DOHH2 (cell line): ENCODE results near the gene GPR22.

ENCODE experiments used
- H3F3A ChIP-seq: fragments of 200-600 bp; sonication (generic), shearing (Covaris generic); 2 replicates; pipeline ENCODE4 v1.6.0; 2016; ENCODE audit warnings: antibody characterized with exemption, mild to moderate bottlenecking; ENCODE audit not compliant: control insufficient read depth, insufficient read depth
- H3K27ac ChIP-seq: fragments of 200-600 bp; sonication (generic); 2 replicates; pipeline ENCODE4 v1.5.1; 2014; ENCODE audit warnings: low read depth, mild to moderate bottlenecking, low read length, moderate library complexity
- H3K27me3 ChIP-seq: fragments of 200-600 bp; sonication (generic); 2 replicates; pipeline ENCODE4 v1.6.1; 2014; ENCODE audit warnings: mild to moderate bottlenecking, low read length, mixed read lengths; ENCODE audit not compliant: control insufficient read depth
- H3K36me3 ChIP-seq: fragments of 200-600 bp; sonication (generic); 2 replicates; pipeline ENCODE4 v1.6.1; 2014; ENCODE audit warnings: mild to moderate bottlenecking, low read length, moderate library complexity, mixed read lengths; ENCODE audit not compliant: control insufficient read depth
- H3K4me1 ChIP-seq: fragments of 200-600 bp; sonication (generic); 2 replicates; pipeline ENCODE4 v1.6.1; 2014; ENCODE audit warnings: mild to moderate bottlenecking, low read length, mixed read lengths; ENCODE audit not compliant: control insufficient read depth
- H3K4me2 ChIP-seq: fragments of 200-600 bp; sonication (generic); 2 replicates; pipeline ENCODE4 v1.6.0; 2014; ENCODE audit warnings: mild to moderate bottlenecking, low read length, moderate library complexity
- H3K4me3 ChIP-seq: fragments of 200-600 bp; sonication (generic); 2 replicates; pipeline ENCODE4 v1.5.1; 2014; ENCODE audit warnings: mild to moderate bottlenecking, low read length, mixed read lengths
- H3K79me2 ChIP-seq: fragments of 200-600 bp; sonication (generic); 2 replicates; pipeline ENCODE4 v1.6.1; 2014; ENCODE audit warnings: mild to moderate bottlenecking, low read length, mixed read lengths; ENCODE audit not compliant: control insufficient read depth
- H3K9me2 ChIP-seq: fragments of 200-600 bp; sonication (generic); replicated peaks from 2 replicates; pipeline ENCODE4 v1.6.1; 2014; ENCODE audit warnings: mild to moderate bottlenecking, low read length, mixed read lengths; ENCODE audit not compliant: control insufficient read depth
- H3K9me3 ChIP-seq: fragments of 200-600 bp; sonication (generic); 2 replicates; pipeline ENCODE4 v1.6.1; 2014; ENCODE audit warnings: antibody characterized with exemption, low read length, mixed read lengths; ENCODE audit not compliant: control insufficient read depth, insufficient read depth
- H4K20me1 ChIP-seq: fragments of 200-600 bp; sonication (generic); 2 replicates; pipeline ENCODE4 v1.6.0; 2014; ENCODE audit warnings: low read depth, mild to moderate bottlenecking, antibody characterized with exemption, low read length, moderate library complexity; ENCODE audit not compliant: control insufficient read depth, insufficient read depth
- EZH2phosphoT487 ChIP-seq: fragments of 200-600 bp; sonication (generic); IDR thresholded peaks from 2 replicates; pipeline ENCODE4 v1.6.1; 2017; ENCODE audit warnings: borderline replicate concordance, mild to moderate bottlenecking, antibody characterized with exemption, low read length, moderate library complexity, mixed read lengths
- TF ChIP-seq, protein P1 (sequence below): fragments of 200-600 bp; sonication (generic); IDR thresholded peaks from one replicate; pipeline ENCODE4 v1.5.1; 2014; ENCODE audit warnings: antibody characterized with exemption, mild to moderate bottlenecking, low read depth, low read length; ENCODE audit not compliant: poor library complexity, severe bottlenecking

The GPR22 gene

DNA sequence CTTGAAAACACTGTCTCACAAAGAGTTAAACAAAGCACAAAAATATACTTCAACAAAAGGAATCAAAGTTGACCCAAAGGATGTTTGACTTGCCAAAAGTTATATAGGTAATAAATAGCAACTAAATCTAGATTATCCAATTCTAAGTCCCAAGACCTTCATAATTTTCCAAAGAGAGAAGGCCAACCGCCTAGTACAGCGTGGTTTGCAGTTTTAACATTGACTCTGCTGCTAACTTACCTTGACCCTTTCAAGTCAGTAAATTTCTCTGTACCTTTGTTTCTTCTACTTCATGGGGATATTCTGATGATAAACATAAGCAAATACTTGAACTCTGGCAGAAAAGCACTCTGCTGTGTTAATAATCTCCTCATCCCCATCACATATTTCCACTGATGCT lies 1.9 kb upstream of the GPR22 start:
- Histone ChIP-seq H3F3A (no peaks in the 10 kb centered on the region), H3K4me3 (no peak overlapping the region), H3K9me3 (no peaks in the 10 kb centered on the region), H4K20me1 (no peaks in the 10 kb centered on the region), H3K9me2 (no peaks in the 10 kb centered on the region), H3K27me3 (no peaks in the 10 kb centered on the region), H3K79me2 (no peaks in the 10 kb centered on the region), H3K36me3 (no peaks in the 10 kb centered on the region), H3K4me2 (no peak overlapping the region), H3K4me1 (peaks cover 7% of the 10 kb centered on the region), H3K27ac (no peak overlapping the region)
- TF ChIP-seq, protein P1, sequence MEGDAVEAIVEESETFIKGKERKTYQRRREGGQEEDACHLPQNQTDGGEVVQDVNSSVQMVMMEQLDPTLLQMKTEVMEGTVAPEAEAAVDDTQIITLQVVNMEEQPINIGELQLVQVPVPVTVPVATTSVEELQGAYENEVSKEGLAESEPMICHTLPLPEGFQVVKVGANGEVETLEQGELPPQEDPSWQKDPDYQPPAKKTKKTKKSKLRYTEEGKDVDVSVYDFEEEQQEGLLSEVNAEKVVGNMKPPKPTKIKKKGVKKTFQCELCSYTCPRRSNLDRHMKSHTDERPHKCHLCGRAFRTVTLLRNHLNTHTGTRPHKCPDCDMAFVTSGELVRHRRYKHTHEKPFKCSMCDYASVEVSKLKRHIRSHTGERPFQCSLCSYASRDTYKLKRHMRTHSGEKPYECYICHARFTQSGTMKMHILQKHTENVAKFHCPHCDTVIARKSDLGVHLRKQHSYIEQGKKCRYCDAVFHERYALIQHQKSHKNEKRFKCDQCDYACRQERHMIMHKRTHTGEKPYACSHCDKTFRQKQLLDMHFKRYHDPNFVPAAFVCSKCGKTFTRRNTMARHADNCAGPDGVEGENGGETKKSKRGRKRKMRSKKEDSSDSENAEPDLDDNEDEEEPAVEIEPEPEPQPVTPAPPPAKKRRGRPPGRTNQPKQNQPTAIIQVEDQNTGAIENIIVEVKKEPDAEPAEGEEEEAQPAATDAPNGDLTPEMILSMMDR, result no peak
- TF ChIP-seq EZH2phosphoT487, result no peak

DNA sequence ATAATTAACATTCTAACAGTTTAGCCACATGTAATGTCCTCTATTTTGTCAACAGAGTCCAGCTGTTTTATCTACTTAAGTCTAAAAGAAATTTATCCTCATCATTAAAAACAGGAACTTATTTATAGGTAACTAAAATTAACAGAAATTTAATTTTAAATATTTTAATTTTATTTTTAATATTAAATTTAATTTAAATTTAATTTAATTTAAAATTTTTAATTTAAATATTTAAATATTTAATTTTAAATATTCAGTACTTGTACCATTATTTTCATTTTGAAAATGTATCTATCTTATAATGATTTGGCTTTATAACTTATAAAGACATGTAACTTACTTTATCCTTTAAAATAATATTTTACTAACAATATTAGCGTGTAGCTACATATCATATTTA lies 1.0 kb upstream of the GPR22 start:
- Histone ChIP-seq H3K36me3 (no peaks in the 10 kb centered on the region), H3K4me3 (no peak overlapping the region), H3K27ac (no peak overlapping the region), H4K20me1 (no peaks in the 10 kb centered on the region), H3K4me1 (peaks cover 7% of the 10 kb centered on the region), H3F3A (no peaks in the 10 kb centered on the region), H3K27me3 (no peaks in the 10 kb centered on the region), H3K4me2 (no peak overlapping the region), H3K9me2 (no peaks in the 10 kb centered on the region), H3K79me2 (no peaks in the 10 kb centered on the region), H3K9me3 (no peaks in the 10 kb centered on the region)
- TF ChIP-seq, protein P1, result no peak
- TF ChIP-seq EZH2phosphoT487, result no peak

DNA sequence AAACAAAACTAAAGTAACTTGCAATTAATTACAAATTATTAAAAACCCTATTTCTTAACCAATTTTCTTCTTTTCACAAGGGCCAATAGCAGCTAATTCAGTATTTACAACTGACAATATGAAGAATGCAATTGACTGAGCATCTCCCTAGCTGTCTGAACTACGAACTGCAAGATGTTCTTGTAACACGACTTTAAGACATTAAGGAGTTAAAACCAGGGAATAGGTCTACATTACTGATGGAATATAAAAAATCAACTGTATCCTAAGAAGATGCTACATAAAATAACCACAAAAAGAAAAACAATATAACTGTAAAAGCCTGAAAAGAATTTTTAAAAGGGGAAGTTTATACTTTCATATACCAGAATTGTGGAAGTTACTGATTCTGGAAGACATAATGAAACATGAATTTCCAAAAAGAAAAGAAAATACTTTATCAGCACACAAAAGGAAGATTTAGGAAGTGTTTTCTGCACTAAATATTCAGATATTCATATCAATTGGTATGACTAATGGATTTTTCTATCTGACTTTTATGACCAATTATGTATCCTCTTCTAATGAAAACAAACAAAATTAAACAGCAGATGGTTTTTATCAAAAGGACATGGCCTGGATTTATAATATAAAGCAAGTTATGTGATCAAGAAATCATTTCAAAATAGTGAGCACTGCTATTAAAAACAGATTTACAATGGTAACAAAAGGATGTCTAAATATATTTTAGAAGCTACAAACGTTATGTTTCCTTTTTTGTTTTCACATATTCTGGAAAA lies 1.6 kb downstream of the GPR22 start:
- no peaks in the 10 kb centered on the region for H3K27me3 ChIP-seq
- no peaks in the 10 kb centered on the region for H3K36me3 ChIP-seq
- no peaks in the 10 kb centered on the region for H4K20me1 ChIP-seq
- no peak for TF ChIP-seq EZH2phosphoT487
- TF ChIP-seq, protein P1, result no peak
- H3F3A ChIP-seq, result no peaks in the 10 kb centered on the region
- H3K9me3 ChIP-seq, result no peaks in the 10 kb centered on the region
- no peak overlapping the region for H3K27ac ChIP-seq
- H3K9me2 ChIP-seq, result no peaks in the 10 kb centered on the region
- H3K4me2 ChIP-seq, result no peak overlapping the region
- H3K79me2 ChIP-seq, result no peaks in the 10 kb centered on the region
- H3K4me3 ChIP-seq, result no peak overlapping the region
- peaks cover 7% of the 10 kb centered on the region for H3K4me1 ChIP-seq
